GM18511 (cell line): Measurements from ENCODE around the gene HSD11B1.

Experiments
- ATAC-seq: cut with Tn5 transposase; IDR thresholded peaks from one replicate; pipeline ENCODE4 v1.9.1; 2021; ENCODE audit warnings: mild to moderate bottlenecking, moderate library complexity; ENCODE audit not compliant: unreplicated experiment

Gene HSD11B1

DNA sequence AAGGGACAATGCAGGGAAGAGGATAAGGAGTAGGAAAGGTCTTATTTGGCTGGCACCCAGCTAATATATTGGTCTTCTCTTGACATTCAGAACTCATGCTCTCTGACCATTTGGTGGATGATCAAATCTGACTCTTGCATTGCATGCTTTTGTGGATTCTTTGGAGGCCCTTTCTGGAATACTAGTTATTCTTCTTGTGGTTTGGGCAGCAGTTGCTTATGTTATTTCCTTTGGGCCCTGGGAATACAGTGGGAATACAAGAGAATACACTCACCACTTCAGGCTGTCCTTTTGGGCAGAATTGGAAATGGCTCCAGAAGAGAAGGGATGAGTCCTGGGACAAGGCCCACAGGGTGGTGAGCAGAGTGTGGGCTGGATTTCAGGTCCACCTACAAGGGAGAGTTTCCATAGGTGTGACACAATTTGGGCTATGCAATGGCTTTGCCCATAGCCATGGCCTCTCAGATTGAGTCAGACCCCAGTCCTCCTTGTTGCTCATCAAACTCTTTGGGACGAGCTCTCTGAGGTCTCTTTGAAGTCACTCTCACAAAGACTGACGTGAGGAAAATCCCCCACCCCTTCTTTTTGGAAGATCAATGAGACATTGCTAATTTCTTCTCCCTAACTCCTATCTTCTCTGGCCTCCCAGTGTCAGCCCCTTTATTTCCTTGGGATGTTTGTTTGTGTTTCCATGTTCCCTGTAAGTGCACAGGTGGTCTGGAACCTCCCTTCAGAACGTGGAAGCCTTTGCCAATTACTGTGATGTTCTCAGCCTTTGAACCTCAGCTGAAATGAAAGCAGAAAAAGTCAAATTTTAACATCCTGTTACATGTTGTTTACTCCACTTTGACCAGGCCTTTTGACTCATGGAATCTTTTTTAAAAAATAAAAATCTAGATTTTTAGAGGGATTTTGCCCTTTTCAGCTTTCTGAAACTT is 19.4 kb downstream of the HSD11B1 start:
- ATAC-seq, result peak; percentile 51

DNA sequence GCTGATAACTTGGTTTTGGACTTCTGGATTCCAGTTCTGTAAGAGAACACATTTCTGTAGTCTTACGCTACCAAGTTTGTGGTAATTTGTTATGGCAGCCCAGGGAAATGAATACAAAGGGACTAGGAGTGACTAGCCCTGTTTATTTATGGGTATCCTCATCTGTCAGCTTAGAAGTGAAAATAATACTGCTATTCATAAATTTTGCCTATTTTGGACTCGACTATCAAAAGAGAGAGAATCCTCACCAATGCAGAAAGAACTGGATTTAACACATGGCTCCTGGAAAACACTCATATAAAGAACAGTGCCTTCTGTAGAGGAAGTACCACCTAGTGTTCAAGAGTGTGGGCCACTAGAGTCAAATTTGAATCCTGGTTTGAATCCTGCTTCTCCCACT is 22.6 kb downstream of the HSD11B1 start:
- ATAC-seq, result no peak

DNA sequence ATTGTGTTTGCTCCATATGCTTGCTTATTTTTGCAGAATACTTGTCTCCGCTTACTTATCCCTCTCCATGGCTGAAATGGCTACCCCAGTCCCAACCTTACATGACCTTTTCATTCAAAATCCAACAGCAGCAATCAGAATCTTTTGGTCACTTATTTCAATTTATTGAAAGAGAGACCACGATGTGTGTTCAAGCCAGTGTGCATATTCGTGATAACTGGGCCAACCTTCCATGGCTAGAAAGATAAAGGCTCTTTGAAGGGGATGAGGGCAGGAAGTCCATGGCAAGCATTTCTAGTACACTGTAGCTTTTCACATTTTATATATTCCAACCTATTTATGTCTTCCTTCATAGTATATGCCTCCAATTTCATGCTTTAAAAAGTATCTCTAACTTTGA is 23.1 kb downstream of the HSD11B1 start:
- no peak for ATAC-seq

DNA sequence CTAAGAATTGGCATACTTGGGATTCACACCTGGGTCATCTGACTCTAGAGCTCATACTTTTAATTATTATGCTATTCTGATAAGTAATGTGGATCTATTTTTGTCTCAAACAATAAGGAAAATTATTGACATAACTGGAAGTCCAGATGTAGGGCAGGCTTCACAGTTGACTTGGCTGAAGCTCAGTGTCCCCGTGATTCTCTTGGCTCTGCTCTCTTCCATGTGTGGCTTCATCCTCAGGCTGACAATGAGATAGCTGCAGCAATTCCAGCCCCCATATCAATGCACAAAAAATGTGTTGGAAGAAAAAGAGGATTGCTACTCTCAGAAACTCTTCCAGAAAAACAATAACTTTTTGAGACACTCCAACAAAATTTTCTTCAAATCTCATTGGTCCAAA is 23.8 kb downstream of the HSD11B1 start:
- ATAC-seq, result no peak

DNA sequence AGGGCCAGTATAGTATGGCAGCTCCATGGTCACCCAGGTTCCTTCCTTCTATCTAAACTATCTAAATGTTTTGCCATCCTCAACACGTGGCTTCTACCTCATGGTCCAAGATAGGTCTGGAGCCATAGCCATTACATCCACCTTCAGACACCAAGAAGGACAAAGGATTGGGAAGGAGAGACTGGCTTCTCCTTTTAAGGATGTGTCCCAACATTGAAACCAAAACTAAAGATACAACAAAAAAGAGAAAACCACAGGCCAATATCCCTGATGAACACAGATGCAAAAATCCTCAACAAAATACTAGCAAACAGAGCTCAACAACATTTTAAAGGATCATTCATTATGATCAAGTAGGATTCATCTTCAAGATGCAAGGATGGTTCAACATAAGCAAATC is 24.8 kb downstream of the HSD11B1 start:
- ATAC-seq, result no peak

DNA sequence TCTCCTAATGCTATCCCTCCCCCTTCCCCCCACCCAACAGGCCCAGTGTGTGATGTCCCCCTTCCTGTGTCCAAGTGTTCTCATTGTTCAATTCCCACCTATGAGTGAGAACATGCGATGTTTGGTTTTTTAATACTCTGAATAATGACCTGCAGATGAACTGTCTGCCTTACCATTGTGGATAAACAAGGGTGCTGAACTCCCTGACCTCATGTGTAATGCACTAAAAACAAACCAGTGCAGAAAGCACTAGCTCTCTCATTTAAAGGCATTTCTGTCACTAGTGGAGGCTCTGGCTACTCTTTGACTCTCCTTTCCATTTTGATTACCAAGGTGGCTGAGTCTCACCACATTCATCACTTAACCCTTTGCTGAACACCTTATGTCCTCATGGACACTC is 28.1 kb downstream of the HSD11B1 start:
- no peak for ATAC-seq

DNA sequence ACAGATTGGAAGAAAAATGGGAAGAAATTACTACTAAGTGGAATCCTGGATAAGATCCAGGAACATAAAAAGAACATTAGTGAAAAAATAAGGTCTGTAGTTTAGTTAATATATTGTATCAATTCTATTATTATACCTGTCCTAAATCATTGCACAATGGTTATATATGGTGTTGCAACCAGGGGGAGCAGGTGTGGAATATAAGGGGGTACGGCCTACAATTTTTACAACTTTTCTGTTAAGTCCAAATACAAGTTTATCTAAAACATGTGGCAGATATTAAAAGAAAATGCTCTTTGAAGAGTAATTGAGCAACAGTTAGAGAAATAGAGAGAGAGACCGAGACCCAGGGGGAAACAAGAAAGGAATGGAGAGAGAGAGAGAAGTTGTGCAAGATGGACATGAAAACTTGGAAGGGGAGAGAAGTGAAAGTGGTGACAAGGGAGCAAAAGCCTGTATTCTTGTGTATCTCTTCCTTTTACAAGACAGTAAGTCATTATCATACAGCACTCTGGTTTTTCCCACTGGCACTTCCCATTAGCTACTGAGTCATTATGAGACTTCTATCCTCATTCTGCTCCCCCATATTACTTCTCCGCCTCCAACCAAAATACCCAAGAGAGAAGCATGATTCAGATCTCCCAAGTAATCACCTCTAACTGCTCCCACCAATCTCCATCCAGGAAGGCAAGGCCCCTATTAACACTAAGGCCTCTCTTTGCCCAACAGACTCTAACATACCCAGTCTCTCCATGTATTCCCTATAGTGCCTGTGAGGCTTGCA is 29.0 kb downstream of the HSD11B1 start:
- ATAC-seq, result no peak

DNA sequence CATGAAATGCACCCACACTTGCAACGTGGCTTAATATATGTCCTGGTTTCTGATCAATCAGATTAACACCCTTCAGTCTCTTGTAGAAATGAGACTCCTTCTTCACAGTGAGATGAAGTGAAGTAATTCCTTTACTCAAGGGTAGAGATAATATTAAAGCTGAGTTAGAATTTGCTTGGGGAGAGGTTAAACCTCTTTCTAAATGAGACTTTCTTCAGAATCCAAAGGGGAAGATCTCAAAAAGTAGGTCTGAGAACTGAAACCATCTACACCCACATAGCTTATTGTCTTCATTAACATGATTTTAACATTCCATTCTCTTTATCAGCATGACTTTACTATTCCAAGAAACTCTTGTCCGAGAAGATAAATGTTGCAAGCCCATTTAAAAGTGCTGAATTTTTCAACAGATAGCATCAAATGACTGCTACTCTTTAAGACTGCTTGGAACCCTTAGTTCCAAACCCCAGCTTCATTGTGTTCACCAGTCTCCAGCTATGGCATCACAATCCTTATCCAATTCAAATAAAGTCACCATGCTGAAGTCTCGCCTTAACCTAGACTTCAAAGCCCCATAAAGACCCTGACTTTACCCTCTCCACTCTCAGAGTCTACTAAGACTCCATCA is 32.0 kb downstream of the HSD11B1 start:
- ATAC-seq, result no peak

DNA sequence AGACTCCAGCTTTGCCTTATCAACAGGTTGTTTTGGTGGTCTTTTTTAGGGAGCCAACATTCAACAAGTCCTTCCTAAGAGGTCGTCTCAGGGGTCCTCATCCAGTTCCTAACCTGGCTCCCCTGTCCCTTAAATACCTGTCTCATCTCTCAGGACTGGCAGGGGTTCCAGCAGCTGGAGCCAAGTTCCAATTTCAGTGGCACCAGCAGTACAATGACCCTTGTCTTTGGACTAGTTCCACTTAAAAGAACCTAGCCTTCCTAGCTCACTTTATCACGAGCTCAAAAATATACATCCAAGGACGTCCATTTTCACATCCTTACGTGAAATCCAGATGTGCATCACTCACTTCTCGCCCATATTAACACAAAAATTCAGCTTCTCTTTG is 32.5 kb downstream of the HSD11B1 start:
- no peak for ATAC-seq

DNA sequence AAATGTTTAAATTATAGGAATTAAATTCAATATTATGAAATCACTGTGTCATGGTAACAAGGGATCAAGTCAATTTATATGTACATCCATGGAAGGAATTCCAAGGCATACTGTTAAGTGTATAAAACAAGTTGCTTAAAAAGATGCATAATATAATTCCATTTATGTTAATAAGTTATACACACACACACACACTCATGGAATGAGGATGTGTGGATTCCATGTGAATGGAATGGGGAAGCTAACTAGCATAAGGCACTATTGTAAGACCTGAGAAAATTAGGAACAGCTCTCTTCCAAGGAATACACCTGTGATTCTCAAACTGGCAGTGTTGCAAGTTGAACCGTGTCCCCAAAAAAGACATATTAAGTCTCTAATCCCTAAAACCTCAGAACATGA is 33.6 kb downstream of the HSD11B1 start:
- no peak for ATAC-seq

DNA sequence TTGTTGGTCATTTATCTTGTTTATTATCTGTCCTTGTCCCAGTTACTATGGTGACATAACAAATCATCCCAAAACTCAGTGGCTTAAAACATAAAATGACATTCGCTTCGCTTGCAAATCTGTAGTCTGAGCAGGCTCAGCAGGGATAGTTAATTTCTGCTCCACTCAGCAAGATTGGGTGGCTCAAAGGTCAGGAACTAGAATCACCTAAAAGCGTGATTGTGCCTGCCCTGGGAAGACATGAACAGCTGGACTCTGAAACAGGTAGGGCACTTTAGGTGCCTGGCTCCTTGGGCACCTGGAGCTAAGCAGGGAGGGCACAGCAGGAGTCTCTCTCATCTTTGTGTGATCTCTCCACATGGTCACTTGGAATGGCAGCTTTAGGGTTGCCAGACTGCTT is 36.5 kb downstream of the HSD11B1 start:
- ATAC-seq, result no peak

DNA sequence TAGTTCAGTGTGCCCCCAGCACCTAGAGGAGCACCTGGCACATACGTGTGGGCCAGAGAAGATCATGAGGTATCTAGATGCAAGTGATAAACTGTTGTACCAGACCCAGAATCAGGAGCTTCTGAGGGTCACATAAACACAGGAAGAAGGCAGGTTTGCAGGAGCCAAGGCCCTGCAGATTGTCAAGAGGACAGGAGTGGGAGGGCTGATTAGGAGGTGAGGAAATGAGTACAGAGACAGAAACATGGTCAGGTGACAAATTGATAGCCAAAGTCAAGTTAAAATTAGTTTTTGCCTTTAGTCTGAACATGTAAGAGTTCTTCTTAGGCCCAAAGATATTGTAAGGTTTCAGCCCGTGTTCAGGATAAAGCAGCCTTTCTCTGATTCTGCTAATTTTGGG is 37.2 kb downstream of the HSD11B1 start:
- no peak for ATAC-seq

DNA sequence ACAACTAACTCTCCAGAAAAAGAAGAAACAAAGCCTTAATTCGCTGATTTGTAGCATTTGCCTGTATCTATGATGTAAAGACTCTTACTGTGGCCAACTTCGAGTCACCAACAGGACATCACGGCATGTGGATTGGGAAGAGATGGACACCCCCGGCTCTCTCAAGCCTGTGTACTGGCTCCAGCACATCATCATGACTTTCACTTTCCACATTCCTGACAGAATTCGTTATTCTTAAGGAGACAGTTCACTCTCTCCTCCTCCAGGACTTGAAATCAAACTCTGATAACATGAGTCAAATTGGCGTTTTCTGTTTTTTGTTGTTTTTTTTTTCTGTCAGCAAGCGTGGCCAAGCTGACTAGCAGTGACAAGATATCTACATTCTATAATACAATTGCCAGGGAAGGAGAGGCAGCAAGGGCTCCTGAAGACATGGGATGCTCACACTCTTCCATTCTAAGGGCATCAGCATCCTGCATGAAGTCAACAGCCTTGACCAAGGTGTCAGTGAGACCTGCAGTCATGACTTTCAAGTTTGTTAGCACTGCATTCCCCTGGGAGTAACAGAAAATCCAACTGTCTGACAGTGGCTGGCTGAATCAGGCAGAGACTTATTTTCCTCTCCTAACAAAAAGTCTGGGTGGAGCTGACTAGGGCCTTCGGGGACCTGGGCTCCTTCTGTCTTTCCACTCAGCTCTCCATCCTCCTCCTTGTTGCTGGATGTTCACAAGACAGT is 37.9 kb downstream of the HSD11B1 start:
- no peak for ATAC-seq

DNA sequence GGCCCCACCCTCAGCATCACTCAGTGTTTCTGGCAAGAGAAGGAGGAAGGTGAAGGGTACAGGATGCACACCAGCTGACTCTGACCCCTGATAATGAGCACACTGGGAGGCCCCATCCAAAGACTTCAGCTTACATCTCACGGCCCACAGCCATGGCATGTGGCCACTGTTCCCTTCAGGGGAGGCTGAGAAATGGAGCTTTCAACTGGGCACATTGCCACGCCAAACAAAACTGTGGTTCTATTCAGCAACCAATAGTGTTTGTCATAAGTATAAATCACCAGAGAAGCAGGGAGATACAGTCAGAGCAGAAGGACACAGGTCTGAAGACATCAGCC is 38.5 kb downstream of the HSD11B1 start:
- peak; percentile 25 for ATAC-seq

DNA sequence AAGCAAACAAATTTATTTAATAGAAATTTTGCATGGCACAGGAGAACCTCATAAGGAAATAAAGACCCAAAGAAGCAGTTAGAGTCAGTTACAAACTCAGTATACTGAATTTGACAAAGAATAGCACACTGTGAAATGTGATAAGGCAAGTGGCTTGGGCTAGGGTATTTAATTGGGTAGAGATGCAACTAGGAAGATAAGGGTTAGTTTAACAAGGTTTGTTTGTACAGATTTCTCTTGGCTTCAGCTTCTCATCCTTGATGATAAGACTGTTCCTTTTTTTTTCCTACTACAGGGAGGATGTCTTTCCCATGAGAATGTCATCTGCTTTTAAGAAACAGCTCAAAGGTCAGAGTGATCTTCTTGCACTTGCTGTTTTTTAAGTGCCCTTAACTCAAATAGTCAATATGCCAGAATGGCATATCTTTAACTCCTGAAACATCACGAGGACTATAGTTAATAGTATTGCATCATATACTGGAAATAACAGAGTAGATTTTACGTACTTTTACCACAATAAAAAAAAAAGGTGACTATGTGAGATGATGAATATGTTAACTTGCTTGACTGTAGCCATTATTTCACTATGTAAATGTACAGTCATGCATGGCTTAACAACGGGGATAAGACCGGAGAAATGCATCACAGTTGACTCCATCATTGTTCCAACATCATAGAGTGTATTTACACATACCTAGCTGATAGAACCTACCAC is 42.0 kb downstream of the HSD11B1 start:
- ATAC-seq, result no peak

DNA sequence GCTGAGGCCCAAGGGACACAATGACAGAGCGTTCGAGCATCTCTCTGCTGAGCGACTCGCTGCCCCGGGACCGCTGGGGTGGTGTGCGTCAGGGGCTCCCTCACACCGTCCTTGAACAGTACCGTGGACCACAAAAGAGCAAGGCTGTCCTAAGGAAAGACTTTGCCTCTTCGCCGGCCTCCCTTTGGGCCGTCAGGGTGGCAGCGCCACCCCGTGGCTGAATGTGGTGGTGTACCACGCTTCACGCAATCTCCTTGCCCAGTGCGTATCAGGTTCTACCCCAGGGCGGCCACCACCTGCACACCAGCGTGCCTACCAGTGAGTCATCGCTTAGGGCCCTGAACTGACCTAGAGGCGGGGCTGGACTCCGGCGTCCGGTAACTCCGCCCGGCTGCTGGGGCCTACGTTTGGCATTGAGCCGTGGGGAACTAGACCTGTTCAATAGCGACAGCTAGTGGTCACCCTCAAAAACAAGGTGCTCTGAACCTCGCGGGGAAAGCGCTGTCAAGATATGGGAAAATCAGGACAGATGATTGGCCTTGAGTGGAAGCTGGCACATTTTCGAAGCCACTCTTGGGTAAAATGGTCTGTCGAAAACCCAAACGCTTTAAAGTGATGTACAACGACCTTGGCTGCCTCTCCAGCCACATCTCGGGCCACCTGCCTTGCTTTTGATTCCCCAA is 43.1 kb downstream of the HSD11B1 start:
- peak; percentile 77 for ATAC-seq

DNA sequence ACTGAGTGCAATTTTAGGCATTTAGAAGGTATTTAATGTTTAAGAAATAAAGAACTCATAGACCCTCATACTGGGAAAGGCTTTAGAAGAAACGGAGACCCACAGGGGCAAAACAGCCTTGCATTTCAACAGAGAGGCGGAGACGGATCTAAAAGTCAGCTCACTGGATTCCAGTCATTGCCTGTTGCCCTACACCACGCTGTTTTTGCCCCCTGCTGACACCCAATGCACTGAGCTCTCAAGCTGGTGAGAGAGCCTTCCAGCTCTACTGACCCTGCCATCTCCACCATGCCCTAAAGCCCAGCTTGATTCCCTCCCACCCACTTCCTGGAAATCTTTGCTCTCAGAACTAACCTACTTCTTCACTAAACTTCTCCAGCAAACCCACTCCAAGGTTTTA is 44.0 kb downstream of the HSD11B1 start:
- ATAC-seq, result no peak

DNA sequence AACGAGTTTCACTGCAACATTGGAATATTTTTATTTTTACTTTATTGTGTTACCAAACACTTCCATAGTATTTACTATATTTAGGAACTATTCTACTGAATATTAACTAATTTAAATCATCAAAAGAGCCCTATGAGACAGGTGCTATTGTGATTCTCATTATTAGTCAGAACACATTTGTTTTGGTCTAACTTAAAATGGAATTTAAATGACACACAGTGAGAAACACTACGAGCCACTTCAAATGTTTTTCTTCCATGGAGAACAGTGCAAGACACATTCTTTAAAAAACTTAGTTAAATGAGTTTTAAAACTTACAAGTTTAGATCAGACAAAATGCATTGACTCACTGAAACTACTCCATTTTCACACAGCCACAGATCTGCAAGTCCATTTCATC is 44.6 kb downstream of the HSD11B1 start:
- ATAC-seq, result no peak

DNA sequence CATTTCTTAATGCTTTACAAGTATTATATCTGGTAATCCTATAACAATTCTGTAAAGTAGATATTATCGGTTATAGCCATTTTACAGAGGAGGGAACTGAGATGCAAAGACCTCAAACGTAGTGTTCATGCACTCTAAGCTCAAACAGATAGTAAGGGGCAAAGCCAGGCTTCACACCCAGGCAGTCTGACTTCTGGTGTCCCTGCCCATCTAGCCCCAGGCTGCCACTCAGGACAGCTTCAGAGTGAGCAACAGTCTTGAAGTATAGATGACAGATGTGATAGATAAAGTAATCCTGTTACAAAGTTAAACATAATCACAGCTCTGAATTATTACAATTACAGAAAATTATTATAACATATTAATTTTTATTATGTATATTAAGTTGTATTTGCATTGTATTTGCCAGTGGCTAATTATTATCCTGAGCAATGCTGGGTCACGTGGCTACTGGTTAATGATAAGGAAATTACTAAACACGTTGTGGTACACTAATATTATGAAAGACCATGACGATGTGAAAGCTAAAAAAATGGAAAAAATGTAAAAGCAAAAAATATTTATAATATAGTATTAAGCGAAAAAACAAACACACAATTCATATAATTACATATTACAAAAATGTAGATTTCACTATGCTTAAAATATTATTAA is 45.2 kb downstream of the HSD11B1 start:
- ATAC-seq, result no peak
